ENCODE results near the gene MYH14. TPM values are rescaled to one million over a fixed set of nuclear protein-coding genes. Genes with fewer than 3 reads are reported as not detected.

MYH14 gene
- total and polyA plus RNA-seq, 2 of the 13 experiments (the other 11 are each of a cell fraction or from before 2014, with no cell fraction given): 5.5 to 5.8 TPM

- no peak for TF ChIP-seq ZNF407 (CRISPR knock-in tag; IDR thresholded peaks at IDR 0.05; ENCODE audit: not compliant biosample characterization)
- TF ChIP-seq ZNF224 (CRISPR knock-in tag; IDR thresholded peaks at IDR 0.05): no peak
- no peak for TF ChIP-seq JUND (CRISPR knock-in tag; IDR thresholded peaks at IDR 0.05)
- TF ChIP-seq THRA (CRISPR knock-in tag; IDR thresholded peaks at IDR 0.05; ENCODE audit: borderline replicate concordance): no peak
- no peak for TF ChIP-seq ZNF562 (CRISPR knock-in tag; IDR thresholded peaks at IDR 0.05; ENCODE audit: borderline replicate concordance)
- TF ChIP-seq ZNF709 (CRISPR knock-in tag; IDR thresholded peaks at IDR 0.05): no peak
- TF ChIP-seq ZBTB8A (CRISPR knock-in tag; IDR thresholded peaks at IDR 0.05; ENCODE audit: borderline replicate concordance, low read depth): no peak
- TF ChIP-seq SIX4 (CRISPR knock-in tag; IDR thresholded peaks at IDR 0.05): no peak
- TF ChIP-seq NFAT5 (CRISPR knock-in tag; IDR thresholded peaks at IDR 0.05): no peak
- TF ChIP-seq ZNF614 (CRISPR knock-in tag; IDR thresholded peaks at IDR 0.05; ENCODE audit: borderline replicate concordance): no peak
- TF ChIP-seq MATR3 (CRISPR knock-in tag; IDR thresholded peaks at IDR 0.05): no peak
- no peak for TF ChIP-seq SMAD1 (CRISPR knock-in tag; IDR thresholded peaks at IDR 0.05; ENCODE audit: borderline replicate concordance, low read depth)
- TF ChIP-seq KAT2B (IDR thresholded peaks at IDR 0.05; ENCODE audit: borderline replicate concordance, low read depth, low read length): no peak
- TF ChIP-seq BRCA1 (CRISPR knock-in tag; IDR thresholded peaks at IDR 0.05): no peak
- no peak for TF ChIP-seq FOXO1 (CRISPR knock-in tag; IDR thresholded peaks at IDR 0.05)
These were observed 90.0 kb downstream of the MYH14 start (continued) for GRCh38 chr19:50293263-50294004.
